H7 (cell line): ENCODE measurements around the gene TGOLN2. TPM values are rescaled to one million over a fixed set of nuclear protein-coding genes. Genes with fewer than 3 reads are reported as not detected.
"Not testable (repeated sequence)": the region's sequence is repeated elsewhere in the genome, so short reads cannot be mapped to it uniquely, and the experiment has no call there.

ENCODE experiments used
- DNase-seq: peaks from one replicate; pipeline ENCODE4 v3.0.0; 2012
- H3K27me3 ChIP-seq: 2 replicates; pipeline ENCODE4 v1.6.0; 2011; ENCODE audit warnings: mild to moderate bottlenecking, low read length; ENCODE audit not compliant: control insufficient read depth, insufficient read depth
- H3K36me3 ChIP-seq: replicated peaks from 2 replicates; pipeline ENCODE4 v1.5.1; 2011; ENCODE audit warnings: low read length; ENCODE audit not compliant: control insufficient read depth, insufficient read depth
- H3K4me3 ChIP-seq: 2 replicates; pipeline ENCODE4 v1.5.1; 2011; ENCODE audit warnings: low read depth, mild to moderate bottlenecking, control low read depth, low read length, moderate library complexity; ENCODE audit not compliant: insufficient read depth
- total RNA-seq: library from RNA; depleted of rRNA; stranded (reverse); fragments of >200 nt; shearing (Covaris generic); gene quantifications from 2 replicates; pipeline ENCODE4 v1.2.3, GENCODE V29; 2014

The TGOLN2 gene
- total RNA-seq, 1 experiment from 2014 or later, result 33.0 TPM

DNA sequence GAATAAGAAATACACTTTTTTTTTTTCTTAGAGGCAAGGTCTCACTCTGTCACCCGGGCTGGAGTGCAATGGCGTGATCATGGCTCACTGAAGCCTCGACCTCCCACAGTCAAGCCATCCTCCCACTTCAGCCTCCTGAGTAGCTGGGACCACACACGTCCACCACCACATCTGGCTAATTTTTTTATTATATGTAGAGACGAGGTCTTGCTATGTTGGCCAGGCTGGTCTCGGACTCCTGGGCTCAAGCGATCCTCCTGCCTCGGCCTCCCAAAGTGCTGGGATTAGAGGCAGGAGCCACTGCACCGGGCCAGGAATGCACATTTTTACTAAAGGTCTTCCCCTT lies 2.4 kb downstream of the TGOLN2 start:
- Histone ChIP-seq H3K36me3 (peaks cover 19% of the 10 kb centered on the region), H3K27me3 (no peaks in the 10 kb centered on the region), H3K4me3 (no peak overlapping the region)
- no peak for DNase-seq

DNA sequence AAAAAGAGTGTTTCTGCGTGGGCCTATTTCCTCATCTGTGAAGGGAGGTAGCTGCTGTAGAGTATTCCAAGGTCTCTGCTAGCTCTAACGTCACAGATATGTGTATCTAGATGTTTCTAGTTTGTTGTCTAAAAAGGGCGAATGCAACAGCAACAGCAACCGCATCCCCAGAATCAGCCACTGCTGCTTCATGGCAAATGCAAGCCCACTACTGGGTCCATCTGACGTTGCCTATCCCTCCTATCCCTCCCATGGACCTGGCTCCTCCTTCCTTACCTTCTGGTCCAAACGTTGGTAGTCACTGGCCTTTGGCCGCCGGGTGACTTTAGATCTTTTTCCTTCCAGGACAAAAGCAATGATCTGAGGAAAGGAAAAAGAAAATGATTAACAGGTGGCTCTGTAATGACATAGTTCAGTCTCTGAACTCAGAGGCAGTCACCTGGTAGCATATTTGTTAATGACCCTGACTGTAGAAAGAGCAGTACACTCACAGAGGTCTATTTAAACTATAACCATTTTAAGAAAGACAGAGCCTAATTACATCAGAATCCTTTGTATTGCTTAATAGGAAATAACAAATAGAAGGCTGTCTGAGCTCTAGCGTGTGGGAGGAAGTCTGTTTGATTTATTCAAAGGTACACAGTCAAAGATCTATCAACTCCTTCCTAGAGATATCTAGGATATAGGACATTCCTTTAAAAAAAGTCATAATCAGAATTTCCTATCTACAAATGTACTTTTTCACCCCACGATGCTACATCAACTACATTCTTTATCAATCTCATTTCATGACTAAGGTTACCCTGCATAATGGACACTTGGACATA lies 2.9 kb downstream of the TGOLN2 start:
- Histone ChIP-seq H3K4me3 (no peak overlapping the region), H3K36me3 (peaks cover 21% of the 10 kb centered on the region), H3K27me3 (no peaks in the 10 kb centered on the region)
- DNase-seq, result no peak

DNA sequence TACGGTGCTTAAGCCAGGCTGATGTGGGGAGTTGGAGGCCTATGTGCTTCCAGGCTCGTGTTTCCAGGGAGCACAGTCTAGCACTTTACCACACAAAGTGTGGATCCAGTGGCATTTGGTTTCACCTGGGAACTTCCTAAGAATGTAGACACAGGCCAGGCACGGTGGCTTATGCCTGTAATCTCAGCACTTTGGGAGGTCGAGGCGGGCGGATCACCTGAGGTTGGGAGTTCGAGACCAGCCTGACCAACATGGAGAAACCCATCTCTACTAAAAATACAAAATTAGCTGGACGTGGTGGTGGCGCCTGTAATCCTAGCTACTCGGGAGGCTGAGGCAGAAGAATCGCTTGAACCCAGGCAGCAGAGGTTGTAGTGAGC lies 3.8 kb downstream of the TGOLN2 start:
- not testable (repeated sequence) for H3K27me3 ChIP-seq, H3K4me3 ChIP-seq, DNase-seq
- H3K36me3 ChIP-seq, result peaks cover 21% of the 10 kb centered on the region

DNA sequence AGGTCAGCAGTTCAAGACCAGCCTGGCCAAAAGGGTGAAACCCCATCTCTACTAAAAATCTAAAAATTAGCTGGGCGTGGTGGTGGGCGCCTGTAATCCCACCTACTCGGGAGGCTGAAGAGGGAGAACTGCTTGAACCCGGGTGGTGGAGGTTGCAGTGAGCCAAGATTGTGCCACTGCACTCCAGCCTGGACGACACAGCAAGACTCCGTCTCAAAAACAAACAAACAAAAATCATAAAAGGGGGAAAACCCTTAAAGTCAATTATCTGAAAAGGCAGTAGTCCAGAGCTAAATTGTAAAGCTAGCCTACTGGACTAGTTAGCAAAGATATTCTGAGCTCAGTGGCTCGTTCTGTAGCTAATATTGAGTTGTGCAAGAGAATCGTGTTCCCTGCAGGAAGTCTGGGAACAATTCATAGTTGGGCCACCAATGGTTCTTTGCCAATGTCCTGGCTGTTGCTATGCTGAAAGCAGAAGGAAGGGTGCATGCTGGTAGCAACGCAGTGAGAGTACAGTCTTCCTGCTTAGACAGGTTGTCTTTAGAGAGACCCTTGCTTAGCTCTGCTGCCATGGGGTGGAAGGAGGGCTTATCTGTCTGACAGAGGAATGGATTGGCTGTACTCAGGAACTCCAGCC lies 4.3 kb downstream of the TGOLN2 start:
- Histone ChIP-seq H3K27me3 (no peaks in the 10 kb centered on the region), H3K36me3 (peaks cover 21% of the 10 kb centered on the region), H3K4me3 (no peak overlapping the region)
- no peak for DNase-seq

DNA sequence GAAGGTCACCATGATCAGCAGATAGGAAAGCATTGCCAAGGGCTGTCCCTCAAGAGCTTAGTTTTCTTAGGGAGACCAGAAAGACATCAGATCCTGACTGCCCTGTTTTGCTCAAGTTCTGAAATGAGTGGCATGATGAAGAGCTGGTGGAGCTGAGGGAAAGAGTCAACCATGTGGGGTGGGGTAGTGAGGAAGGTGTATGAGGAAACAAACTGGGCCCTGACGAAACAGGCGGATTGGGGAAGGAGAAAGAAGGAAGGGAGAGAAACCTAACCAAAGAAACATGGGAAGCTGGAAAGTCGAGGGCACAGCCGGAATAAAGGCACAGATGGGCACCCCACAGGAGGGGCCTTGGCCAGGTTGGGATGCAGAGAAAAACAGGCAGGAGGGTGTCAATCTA lies 8.0 kb downstream of the TGOLN2 start:
- Histone ChIP-seq H3K4me3 (no peak overlapping the region), H3K27me3 (no peaks in the 10 kb centered on the region), H3K36me3 (peaks cover 24% of the 10 kb centered on the region)
- DNase-seq, result no peak

DNA sequence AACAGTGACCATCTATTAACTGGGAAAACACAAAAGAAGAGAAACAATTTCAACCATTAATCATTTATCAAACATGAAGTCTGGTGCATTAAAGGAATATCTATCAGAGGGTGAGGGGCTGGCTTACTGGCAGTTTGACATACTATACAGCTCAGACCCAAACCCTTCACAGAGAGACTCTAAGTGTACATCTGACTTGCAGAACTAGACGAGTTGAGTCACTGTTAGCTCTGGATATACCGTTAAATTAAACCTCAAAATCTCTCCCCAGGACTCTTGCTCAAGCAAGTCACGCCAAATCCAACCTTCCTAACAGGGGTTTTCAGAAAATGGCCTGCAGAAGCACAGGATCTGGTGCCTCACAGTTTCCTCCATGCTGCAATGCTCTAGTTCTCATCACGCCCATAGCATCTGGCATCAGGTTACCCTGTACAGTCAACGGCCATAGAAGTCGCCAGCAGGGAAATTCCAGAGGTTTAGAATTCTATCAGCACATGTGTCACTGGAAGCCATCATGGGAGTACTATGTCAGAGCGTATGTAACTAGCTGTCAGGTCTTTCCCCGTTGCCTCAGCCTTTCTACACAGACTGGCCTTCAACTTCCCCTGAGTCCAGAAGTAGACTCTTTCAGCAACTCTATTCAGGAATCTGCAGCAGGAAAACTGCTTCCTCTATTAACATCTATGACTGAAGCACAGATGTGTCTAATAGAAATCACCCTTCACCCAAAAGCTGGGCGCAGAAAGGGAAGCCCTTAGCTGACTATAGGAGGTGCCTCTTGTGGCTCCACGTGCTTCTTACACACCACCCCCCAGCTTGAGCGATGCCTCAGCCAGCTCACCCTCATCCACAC lies 9.3 kb downstream of the TGOLN2 start:
- Histone ChIP-seq H3K4me3 (no peak overlapping the region), H3K36me3 (peaks cover 16% of the 10 kb centered on the region), H3K27me3 (no peaks in the 10 kb centered on the region)
- DNase-seq, result no peak

DNA sequence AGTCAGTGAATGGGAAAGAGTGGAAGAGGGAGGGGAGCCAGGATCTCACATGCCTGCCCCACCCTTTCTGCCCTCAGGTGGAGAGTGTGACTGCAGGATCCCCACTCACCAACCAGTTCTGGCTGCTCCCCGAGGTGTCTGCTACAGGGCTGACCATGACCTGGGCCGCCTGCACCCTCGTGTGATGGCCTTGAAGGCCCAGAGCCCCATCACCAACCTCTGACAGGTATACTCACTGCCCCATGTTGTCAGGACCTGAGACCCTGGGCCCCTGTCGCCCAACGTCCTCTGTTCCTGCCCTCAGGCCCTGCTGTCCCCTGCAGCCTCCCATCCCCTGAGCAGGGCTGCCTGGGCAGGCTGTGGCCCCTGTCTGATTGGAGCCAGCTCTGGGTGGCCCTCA lies 11.9 kb downstream of the TGOLN2 start:
- not testable (repeated sequence) for H3K27me3 ChIP-seq, H3K36me3 ChIP-seq, DNase-seq, H3K4me3 ChIP-seq

DNA sequence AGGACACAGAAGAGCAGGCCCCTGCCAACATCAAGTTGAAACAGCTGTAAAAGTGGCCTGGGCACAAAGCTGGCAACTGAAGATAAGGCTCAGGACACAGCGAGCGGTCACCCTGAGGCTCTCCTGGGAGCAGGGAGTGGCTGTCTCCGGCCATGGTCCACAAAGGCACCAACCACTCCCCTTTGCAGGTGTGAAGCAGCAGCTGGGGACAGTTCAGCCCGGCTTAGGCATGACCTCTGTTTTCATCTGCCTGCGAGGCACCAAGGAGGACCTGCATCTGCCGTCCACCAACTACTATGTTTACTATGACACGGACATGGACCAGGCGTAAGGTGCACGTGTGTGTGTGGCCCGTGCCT lies 12.9 kb downstream of the TGOLN2 start:
- peaks cover 6% of the 10 kb centered on the region for H3K36me3 ChIP-seq
- no peaks in the 10 kb centered on the region for H3K27me3 ChIP-seq
- DNase-seq, result no peak
- no peak overlapping the region for H3K4me3 ChIP-seq

DNA sequence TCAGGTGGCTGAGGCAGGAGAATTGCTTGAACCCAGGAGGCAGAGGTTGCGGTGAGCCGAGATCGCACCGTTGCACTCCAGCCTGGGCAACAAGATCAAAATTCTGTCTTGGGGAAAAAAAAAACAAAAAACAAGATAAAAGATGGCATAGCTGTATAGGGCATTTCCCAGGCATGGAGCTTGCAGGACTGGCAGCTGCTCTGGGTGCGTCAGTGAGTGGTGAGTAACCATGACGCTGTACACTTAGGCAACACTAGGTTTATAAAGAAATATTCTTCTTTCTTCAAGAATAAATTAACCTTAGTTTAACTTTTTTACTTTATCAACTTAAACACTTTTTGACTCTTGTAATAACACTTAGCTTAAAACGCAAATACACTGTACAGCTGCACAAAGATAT lies 15.4 kb downstream of the TGOLN2 start:
- DNase-seq, result no peak
- Histone ChIP-seq H3K36me3 (peaks cover 15% of the 10 kb centered on the region), H3K27me3 (no peaks in the 10 kb centered on the region), H3K4me3 (no peak overlapping the region)

DNA sequence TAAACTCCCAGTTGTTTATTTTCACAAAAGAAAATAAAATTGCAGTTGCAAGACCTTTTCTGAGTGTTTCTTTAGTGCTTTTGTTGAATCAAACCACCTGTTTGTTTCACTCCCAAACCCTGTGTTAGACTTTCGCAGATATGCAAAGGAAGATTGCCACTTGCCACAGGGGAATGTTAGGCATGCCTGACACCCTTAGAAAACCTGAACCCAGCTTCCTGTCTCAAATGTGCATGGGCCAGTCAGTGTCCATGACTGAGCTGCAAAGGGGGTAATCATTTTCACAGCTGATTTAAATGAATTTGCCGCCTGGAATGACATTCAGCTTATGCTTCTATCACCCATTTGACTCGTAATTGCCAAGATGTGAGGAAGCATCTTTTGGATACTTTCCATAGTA lies 17.5 kb downstream of the TGOLN2 start:
- H3K4me3 ChIP-seq, result no peak overlapping the region
- DNase-seq, result no peak
- peaks cover 27% of the 10 kb centered on the region for H3K36me3 ChIP-seq
- no peaks in the 10 kb centered on the region for H3K27me3 ChIP-seq

DNA sequence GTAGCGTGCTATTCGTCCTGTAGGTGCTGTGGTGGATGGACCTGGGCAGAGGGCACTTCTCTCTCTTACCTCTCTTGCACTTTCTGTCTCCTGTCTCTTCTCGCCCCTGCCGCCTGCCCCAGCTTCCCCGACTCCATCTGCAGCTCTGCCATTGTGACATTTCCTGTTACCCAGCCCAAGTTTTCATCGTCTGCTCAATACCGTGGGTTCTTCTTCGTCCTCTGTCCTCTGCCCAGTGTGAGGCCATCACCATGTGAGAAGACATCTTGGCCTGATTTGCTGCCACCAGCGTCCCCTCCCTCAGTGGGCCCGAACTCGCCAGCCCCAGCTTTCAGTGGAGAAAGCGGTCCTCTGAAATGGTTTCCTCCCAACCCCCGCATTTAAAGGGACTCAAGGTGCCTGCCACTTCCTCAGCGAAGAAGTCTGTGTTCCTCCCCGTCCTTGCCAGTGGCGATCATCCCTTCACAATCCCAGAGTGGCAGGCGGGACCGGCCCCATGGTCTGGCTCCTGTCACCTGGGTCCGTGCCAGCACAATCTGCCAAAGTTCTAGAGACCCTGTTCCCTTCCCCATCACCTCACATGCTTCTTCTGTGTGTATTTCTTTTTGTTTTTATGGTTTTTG lies 18.0 kb downstream of the TGOLN2 start:
- no peak overlapping the region for H3K4me3 ChIP-seq
- peaks cover 30% of the 10 kb centered on the region for H3K36me3 ChIP-seq
- no peaks in the 10 kb centered on the region for H3K27me3 ChIP-seq
- no peak for DNase-seq

DNA sequence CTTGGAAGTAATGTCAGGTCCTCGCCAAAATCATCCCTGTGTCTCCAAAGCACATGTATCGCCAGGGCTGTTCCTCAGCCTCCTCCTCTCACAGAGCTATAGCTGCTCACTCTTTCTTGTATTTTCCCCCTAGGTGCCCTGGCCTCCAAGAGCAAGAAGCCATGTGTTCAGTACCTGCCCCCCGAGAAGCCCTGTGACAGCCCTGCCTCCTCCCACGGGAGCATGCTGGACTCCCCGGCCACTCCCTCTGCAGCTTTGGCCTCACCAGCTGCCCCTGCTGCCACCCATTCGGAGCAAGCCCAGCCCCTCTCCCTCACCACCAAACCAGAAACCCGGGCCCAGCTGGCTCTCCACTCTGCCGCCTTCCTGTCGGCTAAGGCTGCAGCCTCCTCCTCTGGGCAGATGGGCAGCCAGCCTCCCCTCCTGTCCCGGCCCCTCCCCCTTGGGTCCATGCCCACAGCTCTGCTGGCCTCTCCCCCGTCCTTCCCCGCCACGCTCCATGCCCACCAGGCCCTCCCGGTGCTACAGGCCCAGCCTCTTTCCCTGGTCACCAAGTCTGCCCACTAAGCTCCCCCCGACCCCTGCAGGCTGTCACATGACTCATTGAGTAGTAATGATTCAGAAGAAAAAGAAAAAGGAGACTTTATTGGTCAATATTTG lies 18.8 kb downstream of the TGOLN2 start:
- peaks cover 35% of the 10 kb centered on the region for H3K36me3 ChIP-seq
- no peak for DNase-seq
- H3K27me3 ChIP-seq, result no peaks in the 10 kb centered on the region
- no peak overlapping the region for H3K4me3 ChIP-seq

DNA sequence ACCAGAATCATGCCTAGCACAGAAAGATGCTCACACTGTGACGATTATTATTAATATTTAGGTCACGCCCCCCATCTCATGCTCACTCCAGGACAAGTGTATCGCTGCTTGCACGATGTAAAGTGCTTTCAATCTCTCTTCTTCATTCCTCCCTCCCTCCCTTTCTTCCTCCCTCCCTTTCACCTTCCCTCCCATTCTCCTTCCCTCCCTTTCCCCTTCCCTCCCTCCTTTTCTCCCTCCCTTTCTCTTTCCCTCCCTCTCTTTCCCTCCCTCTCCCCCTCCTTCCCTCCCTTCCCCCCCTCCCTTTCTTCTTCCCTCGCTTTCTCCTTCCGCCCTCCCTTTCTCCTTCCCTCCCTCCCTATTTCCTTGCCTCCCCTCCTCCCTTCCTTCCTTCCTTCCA lies 19.6 kb downstream of the TGOLN2 start:
- Histone ChIP-seq H3K36me3 (peaks cover 44% of the 10 kb centered on the region), H3K4me3 (no peak overlapping the region), H3K27me3 (no peaks in the 10 kb centered on the region)
- DNase-seq, result no peak

DNA sequence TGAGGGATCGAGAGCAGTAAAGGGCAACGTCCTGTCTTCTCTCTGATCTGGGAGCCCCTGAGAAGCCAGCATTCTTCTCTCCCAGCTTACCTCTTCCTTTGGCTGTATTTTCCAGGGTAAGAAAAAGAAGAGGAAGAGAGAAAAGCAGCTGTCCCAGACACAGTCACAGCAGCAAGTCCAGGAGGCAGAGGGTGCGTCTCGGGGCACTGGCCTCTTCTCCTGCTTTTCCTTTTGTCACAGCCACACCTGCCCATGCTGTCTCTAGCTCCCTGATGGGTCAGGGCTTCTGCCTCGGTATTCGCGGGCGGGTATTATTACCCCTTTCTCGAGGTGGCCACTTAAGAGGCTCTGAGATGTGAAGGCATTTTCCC lies 20.3 kb downstream of the TGOLN2 start:
- no peak overlapping the region for H3K4me3 ChIP-seq
- peaks cover 45% of the 10 kb centered on the region for H3K36me3 ChIP-seq
- no peak for DNase-seq

More for the DNA sequence above, 20.3 kb downstream of the TGOLN2 start:
- H3K27me3 ChIP-seq, result no peaks in the 10 kb centered on the region
